ENCODE measurements around the gene LIG3.

GRCh38 chr17:35001549-35001948 lies 21.2 kb downstream of the LIG3 start:
- TF ChIP-seq POLR2A (IDR thresholded peaks at IDR 0.05) (no peak), CTCF (IDR thresholded peaks at IDR 0.05) (no peak), EP300 (IDR thresholded peaks at IDR 0.05) (no peak)

All from gastroesophageal sphincter (tissue), 3 donors.